Measurements from ENCODE around the gene SETBP1.

Gene SETBP1

DNA sequence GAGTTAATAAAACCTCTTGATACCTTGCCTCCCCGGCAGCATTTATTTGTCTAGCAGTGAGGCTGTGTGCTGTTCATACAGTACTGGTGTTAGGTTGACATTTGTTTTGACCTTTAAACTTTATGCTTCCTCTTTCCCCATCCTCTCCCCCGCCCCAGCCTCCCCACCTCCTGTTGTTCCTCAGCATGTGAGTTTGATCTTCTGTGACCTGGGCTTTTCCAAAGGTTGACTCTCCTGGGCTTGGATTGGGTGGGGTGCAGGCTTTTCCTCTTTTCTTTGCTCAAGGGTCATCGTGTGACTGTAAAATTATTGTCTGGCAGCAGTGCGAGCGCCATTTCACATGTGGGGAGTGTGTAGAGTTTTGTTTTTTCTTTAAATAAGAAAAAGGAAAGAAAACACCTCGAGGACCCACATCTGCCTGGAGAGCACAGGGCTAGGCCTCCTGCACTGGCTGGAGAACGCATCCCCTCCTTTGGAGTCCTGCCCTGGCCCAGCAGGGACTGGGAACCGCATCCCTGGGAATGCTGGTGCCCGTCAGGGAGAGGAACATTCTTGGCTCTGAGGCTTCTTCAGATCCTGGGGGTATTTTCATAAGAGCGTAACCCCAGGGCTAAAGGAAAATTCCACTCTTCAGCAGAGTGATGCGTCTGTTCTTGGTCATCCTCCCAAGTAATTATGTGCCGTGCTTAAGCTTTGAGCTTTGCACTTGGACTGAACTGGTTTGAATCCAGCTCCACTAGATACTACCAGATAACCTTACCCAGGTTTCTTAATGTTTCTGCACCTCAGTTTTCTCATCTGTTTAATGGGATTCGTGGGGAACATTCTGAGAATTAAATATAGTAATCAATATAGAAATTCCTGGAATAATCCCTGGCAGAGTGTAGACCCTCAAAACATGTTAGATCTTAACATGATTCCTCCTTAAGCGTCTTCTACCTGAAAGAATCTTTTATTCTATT, 91.5 kb downstream of the SETBP1 start:
- H3K27ac ChIP-seq (ENCODE audit: extremely low read depth, low read depth, low read length) = no peak overlapping the region

GRCh38 chr18:44773640-44774155, 93.0 kb downstream of the SETBP1 start:
- Histone ChIP-seq H3K27ac (ENCODE audit: extremely low read depth, low read depth, low read length) (no peak overlapping the region), H3K4me3 (ENCODE audit: low read depth, low read length) (no peak overlapping the region), H3K4me1 (ENCODE audit: control insufficient read depth, insufficient read depth, low read length) (0 out of 2 replicates have a peak, but pooled peaks cover 4% of the 10 kb centered on the region), H3K9me3 (ENCODE audit: control insufficient read depth, insufficient read depth, low read depth, low read length) (no peaks in the 10 kb centered on the region), H3K36me3 (ENCODE audit: control insufficient read depth in 2 of 2, insufficient read depth in 1 of 2, low read length in 2 of 2) (no peaks in the 10 kb centered on the region)
- TF ChIP-seq ZNF768 (tag by site-specific recombination; IDR thresholded peaks at IDR 0.05) (no peak), ZSCAN4 (tag by site-specific recombination; IDR thresholded peaks at IDR 0.05) (peak; percentile 51; the same call in 1 of the 2 replicates), ZNF596 (tag by site-specific recombination; IDR thresholded peaks at IDR 0.05) (peak; percentile 74)
- CTCF ChIA-PET = interaction anchor here (0.6 kb wide), 1 partner anchor 171 kb away, joined by 3 read pairs; no protein-coding TSS in a partner anchor
- POLR2A ChIA-PET = no interaction called here

More for the DNA sequence above, 91.5 kb downstream of the SETBP1 start:
- H3K4me3 ChIP-seq (ENCODE audit: low read depth, low read length) = no peak overlapping the region
- CTCF ChIA-PET = no interaction called here
- H3K36me3 ChIP-seq (ENCODE audit: control insufficient read depth in 2 of 2, insufficient read depth in 1 of 2, low read length in 2 of 2) = no peaks in the 10 kb centered on the region
- 0 out of 2 replicates have a peak, but pooled peaks cover 4% of the 10 kb centered on the region for H3K4me1 ChIP-seq (ENCODE audit: control insufficient read depth, insufficient read depth, low read length)
- POLR2A ChIA-PET = no interaction called here
- no peaks in the 10 kb centered on the region for H3K9me3 ChIP-seq (ENCODE audit: control insufficient read depth, insufficient read depth, low read depth, low read length)
- no peak for TF ChIP-seq ZNF548 (tag by site-specific recombination; IDR thresholded peaks at IDR 0.05)
- no peak for TF ChIP-seq BCL6B (tag by site-specific recombination; IDR thresholded peaks at IDR 0.05)
- no peak for TF ChIP-seq ZNF792 (tag by site-specific recombination; IDR thresholded peaks at IDR 0.05)
- no peak for TF ChIP-seq ZNF350 (tag by site-specific recombination; IDR thresholded peaks at IDR 0.05)
- no peak for TF ChIP-seq ZNF398 (tag by site-specific recombination; IDR thresholded peaks at IDR 0.05)
- no peak for TF ChIP-seq KLF10 (tag by site-specific recombination; IDR thresholded peaks at IDR 0.05)
- no peak for TF ChIP-seq ZNF596 (tag by site-specific recombination; IDR thresholded peaks at IDR 0.05)
- TF ChIP-seq ZNF266 (tag by site-specific recombination; IDR thresholded peaks at IDR 0.05; ENCODE audit: low read depth) = no peak; the same call in 1 of the 2 replicates
- no peak for TF ChIP-seq ZNF341 (tag by site-specific recombination; IDR thresholded peaks at IDR 0.05; ENCODE audit: low read depth)

GRCh38 chr18:44774191-44774590, 93.5 kb downstream of the SETBP1 start:
- Histone ChIP-seq H3K36me3 (ENCODE audit: control insufficient read depth in 2 of 2, insufficient read depth in 1 of 2, low read length in 2 of 2) (no peaks in the 10 kb centered on the region), H3K27ac (ENCODE audit: extremely low read depth, low read depth, low read length) (no peak overlapping the region), H3K4me3 (ENCODE audit: low read depth, low read length) (no peak overlapping the region), H3K4me1 (ENCODE audit: control insufficient read depth, insufficient read depth, low read length) (peaks cover 4% of the 10 kb centered on the region; the same call in 1 of the 2 replicates), H3K9me3 (ENCODE audit: control insufficient read depth, insufficient read depth, low read depth, low read length) (no peaks in the 10 kb centered on the region)
- TF ChIP-seq EGR2 (tag by site-specific recombination; IDR thresholded peaks at IDR 0.05; ENCODE audit: low read depth) (peak; percentile 88), ZNF114 (tag by site-specific recombination; IDR thresholded peaks at IDR 0.05) (no peak), ZIC2 (tag by site-specific recombination; IDR thresholded peaks at IDR 0.05) (no peak), ZFHX2 (tag by site-specific recombination; conservative IDR thresholded peaks at IDR 0.05) (peak; percentile 82)
- ChIA-PET POLR2A (no interaction called here), CTCF (interaction anchor here (0.6 kb wide), 1 partner anchor 172 kb away, joined by 3 read pairs; no protein-coding TSS in a partner anchor)
